Neural cell (in vitro differentiated cells): ENCODE results near the gene TBC1D10B. TPM values are rescaled to one million over a fixed set of nuclear protein-coding genes. Genes with fewer than 3 reads are reported as not detected.
A peak's percentile ranks its signal among the peaks of the same experiment; 100 is the strongest.

ENCODE experiments used
- H2AFZ ChIP-seq: fragments of 200-600, 300-800 bp; sonication (generic), shearing (Covaris generic); 2 replicates; pipeline ENCODE4 v1.6.0; 2014; ENCODE audit warnings: low read depth, mild to moderate bottlenecking, antibody characterized with exemption, low read length, moderate library complexity
- H3F3A ChIP-seq: fragments of 200-600 bp; shearing (Covaris generic); 2 replicates; pipeline ENCODE4 v1.6.1; 2016; ENCODE audit warnings: mild to moderate bottlenecking, moderate library complexity, mixed read lengths, antibody characterized with exemption, low read length; ENCODE audit not compliant: insufficient read depth, poor library complexity, severe bottlenecking
- H3K27ac ChIP-seq: fragments of 200-600, 300-800 bp; sonication (generic), shearing (Covaris generic); 2 replicates; pipeline ENCODE4 v1.5.1; 2014; ENCODE audit warnings: mild to moderate bottlenecking, low read length, moderate library complexity
- H3K27me3 ChIP-seq: fragments of 300-800, 200-600 bp; sonication (generic), shearing (Covaris generic); 2 replicates; pipeline ENCODE4 v1.6.0; 2014; ENCODE audit warnings: mild to moderate bottlenecking, low read depth, low read length, moderate library complexity; ENCODE audit not compliant: insufficient read depth
- H3K36me3 ChIP-seq: fragments of 300-800, 200-600 bp; sonication (generic), shearing (Covaris generic); 2 replicates; pipeline ENCODE4 v1.5.1; 2014; ENCODE audit warnings: mild to moderate bottlenecking, antibody characterized with exemption, low read length, moderate library complexity; ENCODE audit not compliant: insufficient read depth
- H3K4me2 ChIP-seq: fragments of 300-800, 200-600 bp; sonication (generic), shearing (Covaris generic); 2 replicates; pipeline ENCODE4 v1.6.0; 2014; ENCODE audit warnings: mild to moderate bottlenecking, low read length
- H3K4me3 ChIP-seq: fragments of 300-800, 200-600 bp; sonication (generic), shearing (Covaris generic); 2 replicates; pipeline ENCODE4 v1.5.1; 2014; ENCODE audit warnings: mild to moderate bottlenecking, low read length, moderate library complexity
- H3K79me2 ChIP-seq: fragments of 200-600 bp; shearing (Covaris generic); replicated peaks from 2 replicates; pipeline ENCODE4 v1.6.0; 2014; ENCODE audit warnings: mild to moderate bottlenecking, low read length, moderate library complexity; ENCODE audit not compliant: insufficient read depth
- H3K9ac ChIP-seq: fragments of 300-800, 200-600 bp; sonication (generic), shearing (Covaris generic); 2 replicates; pipeline ENCODE4 v1.6.1; 2016; ENCODE audit warnings: mild to moderate bottlenecking, low read length, mixed read lengths
- H3K9me2 ChIP-seq: fragments of 200-600 bp; shearing (Covaris generic); 2 replicates; pipeline ENCODE4 v1.6.1; 2016; ENCODE audit warnings: mild to moderate bottlenecking, low read length, mixed read lengths; ENCODE audit not compliant: insufficient read depth
- H3K9me3 ChIP-seq: fragments of 200-600, 300-800 bp; sonication (generic), shearing (Covaris generic); 2 replicates; pipeline ENCODE4 v1.6.1; 2016; ENCODE audit warnings: mild to moderate bottlenecking, mixed run types, low read length, moderate library complexity, mixed read lengths
- H4K20me1 ChIP-seq: fragments of 200-600 bp; shearing (Covaris generic); 2 replicates; pipeline ENCODE4 v1.6.1; 2016; ENCODE audit warnings: mild to moderate bottlenecking, mixed run types; ENCODE audit not compliant: insufficient read depth
- CTCF ChIP-seq: fragments of 450-650 bp; IDR thresholded peaks from 2 replicates; pipeline ENCODE4 v1.5.1; 2014; ENCODE audit warnings: antibody characterized with exemption, mild to moderate bottlenecking, moderate library complexity; ENCODE audit not compliant: poor library complexity, severe bottlenecking
- EP300 ChIP-seq: fragments of 450-650 bp; conservative IDR thresholded peaks from 2 replicates; pipeline ENCODE4 v1.6.1; 2014; ENCODE audit warnings: antibody characterized with exemption, mild to moderate bottlenecking, moderate library complexity; ENCODE audit not compliant: poor library complexity, severe bottlenecking
- EZH2 ChIP-seq: fragments of 200-600, 300-800 bp; shearing (Covaris generic), sonication (generic); IDR thresholded peaks from 2 replicates; pipeline ENCODE4 v1.6.1; 2014; ENCODE audit warnings: antibody characterized with exemption, low read length, borderline replicate concordance, mild to moderate bottlenecking; ENCODE audit not compliant: insufficient read depth, poor library complexity, severe bottlenecking
- MXI1 ChIP-seq: fragments of 450-650 bp; conservative IDR thresholded peaks from 2 replicates; pipeline ENCODE4 v1.6.1; 2014; ENCODE audit warnings: antibody characterized with exemption, mild to moderate bottlenecking; ENCODE audit not compliant: poor library complexity, severe bottlenecking
- POLR2AphosphoS5 ChIP-seq: IDR thresholded peaks from 2 replicates; pipeline ENCODE4 v1.6.1; 2012
- RAD21 ChIP-seq: fragments of 450-650 bp; conservative IDR thresholded peaks from 2 replicates; pipeline ENCODE4 v1.6.1; 2014; ENCODE audit warnings: antibody characterized with exemption, mild to moderate bottlenecking, moderate library complexity
- SMC3 ChIP-seq: fragments of 450-650 bp; conservative IDR thresholded peaks from 2 replicates; pipeline ENCODE4 v1.6.1; 2014; ENCODE audit warnings: antibody characterized with exemption, mild to moderate bottlenecking, moderate library complexity; ENCODE audit not compliant: poor library complexity
- TAF1 ChIP-seq: IDR thresholded peaks from 2 replicates; pipeline ENCODE4 v1.6.1; 2012; ENCODE audit warnings: low read depth
- polyA plus RNA-seq: library from polyadenylated mRNA; depleted of rRNA; stranded (reverse); fragments of >200 nt; gene quantifications from 2 replicates; pipeline ENCODE4 v1.2.3, GENCODE V29; 2014
- TF ChIP-seq, protein P1 (sequence below): IDR thresholded peaks from 2 replicates; pipeline ENCODE4 v1.6.1; 2012; ENCODE audit warnings: borderline replicate concordance

TBC1D10B gene
- polyA plus RNA-seq, 1 donor from 2014 or later = 24.1 TPM

DNA sequence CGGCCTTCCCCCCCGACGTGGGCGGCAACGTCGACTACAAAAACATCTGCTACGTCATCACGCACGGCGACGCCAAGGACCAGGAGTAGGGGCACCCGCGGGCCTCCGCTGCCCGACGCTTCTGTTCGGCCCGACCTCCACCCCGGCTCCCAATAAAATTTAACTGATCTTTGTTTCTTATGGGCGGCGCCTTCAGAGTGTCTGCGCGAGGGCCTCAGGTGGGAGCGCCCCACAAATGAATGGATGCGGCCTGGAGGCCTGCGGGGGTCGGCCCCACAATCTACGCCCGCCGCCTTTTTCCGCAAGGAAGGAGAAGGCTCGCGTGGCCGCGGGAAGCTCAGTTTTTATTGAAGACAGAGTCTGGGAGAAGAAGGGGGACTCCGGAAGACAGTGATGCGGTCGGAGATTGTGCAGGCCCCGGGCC, 7.5 kb upstream of the TBC1D10B start:
- Histone ChIP-seq H3K27ac (peak overlapping the region; percentile 100), H3K4me2 (peak overlapping the region; percentile 95), H3K4me3 (peak overlapping the region; percentile 98), H3K9me2 (no peaks in the 10 kb centered on the region), H4K20me1 (no peaks in the 10 kb centered on the region), H3K9ac (peak overlapping the region; percentile 100), H3K9me3 (no peaks in the 10 kb centered on the region), H3K79me2 (peaks cover 5% of the 10 kb centered on the region), H3K36me3 (no peaks in the 10 kb centered on the region), H2AFZ (peak overlapping the region; percentile 93), H3K27me3 (no peaks in the 10 kb centered on the region), H3F3A (no peaks in the 10 kb centered on the region)
- no peak for TF ChIP-seq EZH2
- TF ChIP-seq EP300 = peak; percentile 34
- peak; percentile 92 for TF ChIP-seq POLR2AphosphoS5
- TF ChIP-seq SMC3 = no peak
- TF ChIP-seq, protein P1, sequence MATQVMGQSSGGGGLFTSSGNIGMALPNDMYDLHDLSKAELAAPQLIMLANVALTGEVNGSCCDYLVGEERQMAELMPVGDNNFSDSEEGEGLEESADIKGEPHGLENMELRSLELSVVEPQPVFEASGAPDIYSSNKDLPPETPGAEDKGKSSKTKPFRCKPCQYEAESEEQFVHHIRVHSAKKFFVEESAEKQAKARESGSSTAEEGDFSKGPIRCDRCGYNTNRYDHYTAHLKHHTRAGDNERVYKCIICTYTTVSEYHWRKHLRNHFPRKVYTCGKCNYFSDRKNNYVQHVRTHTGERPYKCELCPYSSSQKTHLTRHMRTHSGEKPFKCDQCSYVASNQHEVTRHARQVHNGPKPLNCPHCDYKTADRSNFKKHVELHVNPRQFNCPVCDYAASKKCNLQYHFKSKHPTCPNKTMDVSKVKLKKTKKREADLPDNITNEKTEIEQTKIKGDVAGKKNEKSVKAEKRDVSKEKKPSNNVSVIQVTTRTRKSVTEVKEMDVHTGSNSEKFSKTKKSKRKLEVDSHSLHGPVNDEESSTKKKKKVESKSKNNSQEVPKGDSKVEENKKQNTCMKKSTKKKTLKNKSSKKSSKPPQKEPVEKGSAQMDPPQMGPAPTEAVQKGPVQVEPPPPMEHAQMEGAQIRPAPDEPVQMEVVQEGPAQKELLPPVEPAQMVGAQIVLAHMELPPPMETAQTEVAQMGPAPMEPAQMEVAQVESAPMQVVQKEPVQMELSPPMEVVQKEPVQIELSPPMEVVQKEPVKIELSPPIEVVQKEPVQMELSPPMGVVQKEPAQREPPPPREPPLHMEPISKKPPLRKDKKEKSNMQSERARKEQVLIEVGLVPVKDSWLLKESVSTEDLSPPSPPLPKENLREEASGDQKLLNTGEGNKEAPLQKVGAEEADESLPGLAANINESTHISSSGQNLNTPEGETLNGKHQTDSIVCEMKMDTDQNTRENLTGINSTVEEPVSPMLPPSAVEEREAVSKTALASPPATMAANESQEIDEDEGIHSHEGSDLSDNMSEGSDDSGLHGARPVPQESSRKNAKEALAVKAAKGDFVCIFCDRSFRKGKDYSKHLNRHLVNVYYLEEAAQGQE = peak; percentile 13
- no peak for TF ChIP-seq CTCF

DNA sequence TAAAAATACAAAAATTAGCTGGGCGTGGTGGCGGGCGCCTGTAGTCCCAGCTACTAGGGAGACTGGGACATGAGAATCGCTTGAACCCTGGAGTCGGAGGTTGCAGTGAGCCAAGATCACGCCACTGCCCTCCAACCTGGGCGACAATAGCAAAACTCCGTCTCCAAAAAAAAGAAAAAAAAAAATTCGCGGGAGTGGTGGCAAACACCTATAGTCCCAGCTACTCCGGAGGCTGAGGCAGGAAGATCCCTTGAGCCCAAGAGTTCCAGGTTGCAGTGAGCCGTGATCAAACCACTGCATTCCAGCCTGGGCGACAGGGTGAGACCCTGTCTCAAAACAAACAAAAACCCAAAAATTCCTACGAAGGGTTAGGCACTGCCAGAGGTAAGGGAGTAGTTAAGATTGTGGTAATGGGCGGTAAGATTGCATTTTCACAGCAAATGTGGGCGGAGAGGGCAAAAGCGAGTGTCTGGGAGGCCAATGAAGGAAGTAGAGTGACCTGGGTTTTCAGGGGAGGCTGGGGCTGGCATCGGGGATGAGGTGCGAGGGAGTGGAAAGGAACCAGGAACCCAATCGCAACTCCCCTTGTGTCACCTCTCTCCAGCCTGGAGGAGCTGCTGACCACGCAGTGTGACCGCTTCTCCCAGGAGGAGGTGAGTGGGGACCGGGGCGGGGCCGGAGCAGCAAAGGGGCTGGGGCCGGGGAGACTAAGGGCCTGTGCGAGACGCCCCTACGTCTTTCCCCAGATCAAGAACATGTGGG, 6.9 kb upstream of the TBC1D10B start:
- TF ChIP-seq RAD21 (no peak), POLR2AphosphoS5 (no peak), EZH2 (no peak), MXI1 (no peak), CTCF (no peak), TAF1 (no peak), EP300 (no peak), SMC3 (no peak)
- TF ChIP-seq, protein P1 = no peak
- no peaks in the 10 kb centered on the region for H3F3A ChIP-seq
- H3K79me2 ChIP-seq = peaks cover 5% of the 10 kb centered on the region
- H3K4me3 ChIP-seq = peak overlapping the region; percentile 98
- H4K20me1 ChIP-seq = no peaks in the 10 kb centered on the region
- peak overlapping the region; percentile 100 for H3K27ac ChIP-seq
- peak overlapping the region; percentile 100 for H3K9ac ChIP-seq
- H3K9me2 ChIP-seq = no peaks in the 10 kb centered on the region
- peak overlapping the region; percentile 95 for H3K4me2 ChIP-seq
- H3K9me3 ChIP-seq = no peaks in the 10 kb centered on the region
- H3K27me3 ChIP-seq = no peaks in the 10 kb centered on the region
- H3K36me3 ChIP-seq = no peaks in the 10 kb centered on the region
- peak overlapping the region; percentile 93 for H2AFZ ChIP-seq
